Measurements from ENCODE around the gene BSG.
"Not testable (repeated sequence)": the region's sequence is repeated elsewhere in the genome, so short reads cannot be mapped to it uniquely, and the experiment has no call there.

BSG gene

GRCh38 chr19:623974-624373 lies 51.6 kb downstream of the BSG start:
- no peak for FAIRE-seq

DNA sequence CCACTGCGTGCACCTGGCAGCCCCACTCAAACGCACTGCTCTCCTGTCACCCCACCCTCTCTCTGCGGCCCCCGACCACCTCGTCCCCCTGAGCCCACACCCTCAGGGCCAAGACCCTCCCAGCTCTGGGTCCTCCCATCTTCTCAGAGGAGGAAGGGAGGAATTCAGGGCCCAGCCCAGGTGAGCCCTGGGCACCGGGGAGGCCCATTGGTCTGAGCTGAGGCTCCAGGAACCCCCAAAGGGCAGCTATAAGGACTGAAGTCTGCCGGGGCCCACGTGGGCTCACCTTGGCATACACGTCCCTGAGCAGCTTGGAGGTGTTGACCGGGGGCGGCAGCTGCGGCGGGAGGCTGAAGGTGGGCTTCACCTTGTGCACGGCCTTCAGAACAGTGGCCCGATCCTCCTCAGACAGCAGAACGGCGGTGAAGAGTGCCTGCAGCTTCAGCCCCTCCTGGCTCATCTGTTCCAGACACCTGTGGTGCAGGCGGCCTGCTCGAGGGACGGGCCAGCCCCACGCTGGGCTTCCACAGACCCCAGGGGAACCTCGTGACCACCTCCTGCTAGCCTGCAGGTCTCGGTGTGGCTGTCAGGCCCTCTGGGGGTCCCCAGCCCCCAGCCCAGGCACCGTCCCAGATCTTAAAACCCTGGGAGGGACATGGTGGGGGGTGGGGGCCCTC lies 52.2 kb downstream of the BSG start:
- FAIRE-seq, result no peak

DNA sequence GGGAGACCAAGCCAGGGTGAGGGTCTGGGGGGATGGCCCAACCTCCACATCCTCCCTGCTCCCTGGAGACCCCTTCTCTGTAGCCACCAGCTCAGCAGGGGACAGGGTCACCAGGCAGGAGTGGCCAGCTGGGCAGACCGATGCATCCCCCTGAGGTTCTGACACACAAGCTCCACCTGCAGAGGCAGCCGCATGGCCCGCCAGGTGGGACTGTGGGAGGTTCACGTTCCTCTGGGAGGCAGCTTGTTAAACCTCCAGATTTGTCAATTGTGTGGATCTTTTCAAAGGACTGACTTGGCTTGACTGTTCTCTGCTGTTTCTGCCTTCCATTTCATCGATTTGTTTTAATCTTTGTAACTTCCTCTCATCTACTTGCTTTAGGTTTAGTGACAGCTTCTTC lies 52.9 kb downstream of the BSG start:
- FAIRE-seq, result no peak

DNA sequence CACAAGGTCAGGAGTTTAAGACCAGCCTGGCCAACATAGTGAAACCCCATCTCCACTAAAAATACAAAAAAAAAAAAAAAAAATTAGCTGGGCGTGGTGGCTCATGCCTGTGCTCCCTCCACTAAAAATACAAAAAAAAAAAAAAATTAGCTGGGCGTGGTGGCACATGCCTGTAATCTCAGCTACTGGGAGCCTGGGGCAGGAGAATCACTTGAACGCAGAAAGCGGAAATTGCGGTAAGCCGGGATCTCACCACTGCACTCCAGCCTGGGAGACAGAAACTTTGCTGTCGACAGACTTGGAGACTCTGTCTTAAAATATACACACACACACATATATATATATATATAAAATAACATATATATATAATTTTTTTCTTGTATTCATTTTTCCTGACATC lies 54.2 kb downstream of the BSG start:
- FAIRE-seq, result not testable (repeated sequence)

DNA sequence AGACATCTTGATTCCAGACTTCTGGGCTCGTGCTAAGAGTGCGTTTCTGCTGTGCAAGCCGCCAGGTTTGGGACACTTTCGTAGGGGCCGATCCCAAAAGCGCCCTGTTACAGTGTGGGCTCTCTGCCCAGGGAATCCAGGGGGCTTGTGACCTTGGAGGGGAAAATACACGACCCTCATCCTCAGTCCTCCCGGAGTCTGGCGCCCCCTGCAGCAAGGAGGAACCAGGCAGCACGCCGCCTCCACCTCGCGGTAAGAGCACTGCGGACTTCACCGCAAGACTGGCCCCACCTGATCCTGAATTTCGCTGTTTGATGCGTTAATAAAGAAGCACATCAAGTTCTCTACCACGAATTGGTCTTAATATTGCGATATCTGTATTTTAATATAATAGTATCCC lies 55.8 kb downstream of the BSG start:
- no peak for FAIRE-seq

DNA sequence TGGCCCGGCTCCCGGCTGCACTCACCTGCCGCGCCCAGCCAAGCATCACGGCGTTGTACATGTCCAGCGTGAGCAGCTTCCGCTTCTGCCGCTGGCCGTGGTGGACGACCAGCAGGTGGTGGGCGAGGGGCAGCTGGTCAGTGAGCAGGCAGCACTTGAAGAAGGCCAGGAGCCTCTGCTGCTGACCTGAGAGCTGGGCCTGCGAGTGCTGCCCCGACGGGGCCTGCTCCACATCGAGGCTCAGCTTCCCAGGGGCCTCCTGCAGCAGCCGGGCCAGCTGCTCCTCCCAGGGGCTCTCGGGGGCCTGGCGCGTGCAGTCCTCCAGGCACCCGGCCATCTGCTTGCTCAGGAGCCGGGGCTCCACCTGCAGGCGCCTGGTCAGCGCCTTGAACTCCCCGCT lies 57.1 kb downstream of the BSG start:
- not testable (repeated sequence) for FAIRE-seq

- no peak for FAIRE-seq
These were observed 57.7 kb downstream of the BSG start for GRCh38 chr19:629961-630714.

DNA sequence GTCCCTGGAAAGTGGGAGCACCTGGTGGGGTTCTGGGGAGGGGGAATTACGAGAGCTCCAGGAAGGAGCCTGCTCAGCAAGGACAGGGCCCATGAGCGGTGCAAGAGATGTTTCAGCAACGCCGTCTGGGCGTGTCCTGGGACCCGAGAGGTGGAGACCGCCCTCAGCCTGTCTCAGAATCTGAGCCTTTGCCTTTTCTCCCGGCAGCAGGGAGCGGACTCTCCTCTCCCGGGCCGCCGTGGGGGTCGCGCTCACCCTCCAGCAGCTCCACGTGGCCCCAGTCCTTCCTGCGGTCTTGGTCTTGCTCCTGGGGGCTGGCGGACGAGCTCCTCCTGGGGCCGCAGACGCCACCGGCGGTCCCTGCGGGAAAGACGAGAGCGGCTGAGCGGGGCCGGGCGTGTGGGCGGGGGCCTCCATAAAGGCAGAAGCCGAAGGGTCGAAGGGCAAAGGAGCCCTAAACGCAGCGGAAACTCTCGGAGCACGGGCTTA lies 60.2 kb downstream of the BSG start:
- no peak for FAIRE-seq

Measured in TTC549 (cell line).